Mesenteric fat pad (tissue), 1 donor: ENCODE data around the gene MRPL14. TPM values are rescaled to one million over a fixed set of nuclear protein-coding genes. Genes with fewer than 3 reads are reported as not detected.
A peak's percentile ranks its signal among the peaks of the same experiment; 100 is the strongest.

ENCODE experiments used
- DNase-seq: peaks from one replicate; pipeline ENCODE4 v3.0.0-alpha.2; 2020; ENCODE audit warnings: low spot score
- long read RNA-seq: library from polyadenylated mRNA; unstranded; transcript quantifications from one replicate; pipeline ENCODE4 v2.0.0, GENCODE V29; 2020
- total RNA-seq: library from RNA; stranded (reverse); fragmentation: NEBNext Ultra II Directional; extraction: Animal tissue kit (Norgen Biotek cat#: 25700); gene quantifications from one replicate; pipeline ENCODE4 v1.2.1, GENCODE V29; 2021
- donor health status: DM: yes; HTN: yes; CAD: no.

MRPL14 gene
- total RNA-seq: 36.7 TPM
- long read RNA-seq, transcript MRPL14-201 (3 exons, 959 nt): major isoform, 19 of 21 reads
- long read RNA-seq, partial matches to known transcripts: 1 of 21 reads
- long read RNA-seq, other reads (novel, unspliced or antisense): 1 of 21 reads

- DNase-seq: peak; percentile 98
Observed at GRCh38 chr6:44127186-44128019, at the start of gene MRPL14, which contains the start of gene TMEM63B. Gene MRPL14 (minus strand): TSS chr6:44127452. CDS start chr6:44116611, 10,841 bp downstream. Gene TMEM63B (plus strand): TSS chr6:44127554. CDS start chr6:44134585, 7,031 bp downstream.

- no peak for DNase-seq
Observed at GRCh38 chr6:44176130-44176761, 49.0 kb upstream of the MRPL14 start.

- no peak for DNase-seq
Observed at GRCh38 chr6:44172731-44173500, 45.7 kb upstream of the MRPL14 start.

- DNase-seq: no peak
Observed at GRCh38 chr6:44171899-44172546, 44.8 kb upstream of the MRPL14 start.

GRCh38 chr6:44169886-44170570, 42.8 kb upstream of the MRPL14 start:
- no peak for DNase-seq

- DNase-seq: no peak
Observed at GRCh38 chr6:44169154-44169553, 41.9 kb upstream of the MRPL14 start.

GRCh38 chr6:44167567-44167966, 40.3 kb upstream of the MRPL14 start:
- no peak for DNase-seq

GRCh38 chr6:44166591-44167184, 39.4 kb upstream of the MRPL14 start:
- DNase-seq: no peak

- no peak for DNase-seq
Observed at GRCh38 chr6:44166116-44166515, 38.9 kb upstream of the MRPL14 start.

- no peak for DNase-seq
Observed at GRCh38 chr6:44162876-44163625, 35.8 kb upstream of the MRPL14 start.

GRCh38 chr6:44161997-44162338, 34.7 kb upstream of the MRPL14 start:
- DNase-seq: no peak

- DNase-seq: no peak
Observed at GRCh38 chr6:44158770-44159228, 31.5 kb upstream of the MRPL14 start, which contains the start of gene CAPN11. Gene CAPN11 (plus strand): TSS chr6:44158820. CDS start chr6:44158849, 29 bp downstream.

GRCh38 chr6:44157152-44157521, 29.9 kb upstream of the MRPL14 start:
- no peak for DNase-seq

- no peak for DNase-seq
Observed at GRCh38 chr6:44156494-44157151, 29.4 kb upstream of the MRPL14 start.

- no peak for DNase-seq
Observed at GRCh38 chr6:44154067-44154466, 26.8 kb upstream of the MRPL14 start.

- DNase-seq: no peak
Observed at GRCh38 chr6:44152533-44152932, 25.3 kb upstream of the MRPL14 start.

GRCh38 chr6:44152109-44152461, 24.8 kb upstream of the MRPL14 start:
- no peak for DNase-seq

- DNase-seq: peak; percentile 95
Observed at GRCh38 chr6:44151348-44152108, 24.3 kb upstream of the MRPL14 start.
